ENCODE measurements around the gene DNAJB6. TPM values are rescaled to one million over a fixed set of nuclear protein-coding genes. Genes with fewer than 3 reads are reported as not detected.
A peak's percentile ranks its signal among the peaks of the same experiment; 100 is the strongest.

Gene DNAJB6
- total RNA-seq, 5 donors from 2014 or later (not counting 1 experiment from before 2014, with no cell fraction given) = 80.7 to 195 (median 89.1) TPM

- ChIA-PET POLR2A (interaction anchor here in 1 of 2 donors (0.6 kb wide), 1 partner anchor 746 kb away, joined by 5 read pairs; no protein-coding TSS in a partner anchor), CTCF (no interaction called here)
- peaks cover 18% of the 10 kb centered on the region for H3K36me3 Mint-ChIP-seq
- H3K4me1 ChIP-seq (ENCODE audit: control insufficient read depth in 1 of 2, extremely low read depth in 1 of 2, insufficient read depth in 2 of 2, low read length in 2 of 2) = peaks cover 0 to 16% of the 10 kb centered on the region in 2 experiments
- DNase-seq = no peak
- H3K27ac Mint-ChIP-seq = peak overlapping the region in 1 of 2 donors; percentile 11
- WGBS (ENCODE audit: insufficient coverage) = 91% methylated on average over 37 of the region's 38 CpGs
- no peaks in the 10 kb centered on the region for H3K27me3 Mint-ChIP-seq
- ATAC-seq (replicated peaks in 1 of 4) = no peak
- H3K4me3 Mint-ChIP-seq = no peak overlapping the region
- no peaks in the 10 kb centered on the region for H3K27me3 ChIP-seq (replicated peaks in 1 of 2; ENCODE audit: control insufficient read depth in 2 of 2, extremely low read depth in 1 of 2, insufficient read depth in 2 of 2, low read length in 1 of 2)
- H3K27ac ChIP-seq (ENCODE audit: low read length) = no peak overlapping the region
- H3K4me1 Mint-ChIP-seq = peaks cover 25 to 37% (median 29%) of the 10 kb centered on the region in 3 donors
- H3K36me3 ChIP-seq (ENCODE audit: control insufficient read depth in 2 of 2, extremely low read depth in 1 of 2, insufficient read depth in 1 of 2, low read length in 1 of 2) = peaks cover 17 to 21% of the 10 kb centered on the region in 2 donors
- H3K9me3 Mint-ChIP-seq = no peaks in the 10 kb centered on the region
- no peaks in the 10 kb centered on the region for H3K9me3 ChIP-seq
- no peak overlapping the region for H3K4me3 ChIP-seq (ENCODE audit: control insufficient read depth in 1 of 2, extremely low read depth in 1 of 2, low read length in 1 of 2)
Observed at GRCh38 chr7:157400171-157400860, 63.5 kb downstream of the DNAJB6 start.

DNA sequence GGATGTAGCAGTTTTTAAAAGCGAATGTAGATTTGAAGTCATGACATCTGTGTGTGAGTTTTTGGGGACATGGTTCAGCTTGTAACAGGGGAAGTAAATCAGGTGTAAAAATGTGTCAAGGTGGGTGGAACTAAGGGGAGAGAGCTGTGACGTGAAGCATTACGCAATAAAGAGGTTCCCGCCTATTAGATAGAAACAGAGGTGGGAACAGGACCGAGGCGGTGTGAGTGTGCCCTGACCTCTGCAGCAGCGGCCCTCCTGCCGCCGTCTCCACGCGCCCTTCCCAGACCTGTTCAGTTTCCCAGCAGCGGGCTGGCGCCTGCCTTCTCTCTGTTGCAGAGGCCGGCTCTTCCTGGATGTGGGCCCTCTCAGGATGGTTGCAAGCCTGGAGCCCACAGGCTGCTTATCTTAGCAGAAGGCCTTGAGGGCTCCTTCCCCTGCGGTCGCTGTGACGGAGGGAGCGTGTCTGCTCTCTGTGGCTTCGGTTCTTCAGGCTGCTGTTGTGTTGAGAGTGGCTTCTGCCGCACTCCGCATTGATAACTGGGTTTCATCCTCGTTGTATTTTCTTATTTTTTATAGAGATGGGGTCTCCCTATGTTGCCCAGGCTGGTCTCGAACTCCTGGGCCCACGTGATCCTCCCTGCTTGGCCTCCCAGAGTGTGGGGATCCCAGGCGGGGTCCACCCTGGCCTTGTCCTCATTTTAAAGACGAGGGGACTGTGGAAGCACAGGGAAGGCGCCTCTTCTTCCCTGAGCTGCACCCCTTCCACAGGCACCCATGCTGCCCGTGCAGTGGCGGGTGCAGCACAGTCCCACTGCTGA, 65.0 kb downstream of the DNAJB6 start:
- 92% methylated on average over 20 of the region's 29 CpGs for whole genome bisulfite sequencing (ENCODE audit: insufficient coverage)
- H3K4me1 ChIP-seq (ENCODE audit: control insufficient read depth in 1 of 2, extremely low read depth in 1 of 2, insufficient read depth in 2 of 2, low read length in 2 of 2) = peaks cover 0 to 16% of the 10 kb centered on the region in 2 experiments
- peaks cover 25 to 37% (median 29%) of the 10 kb centered on the region in 3 donors for H3K4me1 Mint-ChIP-seq
- ChIA-PET POLR2A (no interaction called here), CTCF (no interaction called here)
- no peaks in the 10 kb centered on the region for H3K27me3 ChIP-seq (replicated peaks in 1 of 2; ENCODE audit: control insufficient read depth in 2 of 2, extremely low read depth in 1 of 2, insufficient read depth in 2 of 2, low read length in 1 of 2)
- ATAC-seq (replicated peaks in 1 of 4) (peak in 1 of 4 experiments; percentile 8), DNase-seq (peak in 3 of 35 experiments; percentile 6 to 31 (median 14))
- no peak overlapping the region for H3K27ac ChIP-seq (ENCODE audit: low read length)
- H3K27ac Mint-ChIP-seq = peak overlapping the region; percentile 21 to 39
- peaks cover 16 to 21% of the 10 kb centered on the region in 2 donors for H3K36me3 ChIP-seq (ENCODE audit: control insufficient read depth in 2 of 2, extremely low read depth in 1 of 2, insufficient read depth in 1 of 2, low read length in 1 of 2)
- H3K4me3 ChIP-seq (ENCODE audit: control insufficient read depth in 1 of 2, extremely low read depth in 1 of 2, low read length in 1 of 2) = no peak overlapping the region
- H3K27me3 Mint-ChIP-seq = no peaks in the 10 kb centered on the region
- H3K9me3 ChIP-seq = no peaks in the 10 kb centered on the region
- no peak overlapping the region for H3K4me3 Mint-ChIP-seq
- peaks cover 18% of the 10 kb centered on the region for H3K36me3 Mint-ChIP-seq
- H3K9me3 Mint-ChIP-seq = no peaks in the 10 kb centered on the region

DNA sequence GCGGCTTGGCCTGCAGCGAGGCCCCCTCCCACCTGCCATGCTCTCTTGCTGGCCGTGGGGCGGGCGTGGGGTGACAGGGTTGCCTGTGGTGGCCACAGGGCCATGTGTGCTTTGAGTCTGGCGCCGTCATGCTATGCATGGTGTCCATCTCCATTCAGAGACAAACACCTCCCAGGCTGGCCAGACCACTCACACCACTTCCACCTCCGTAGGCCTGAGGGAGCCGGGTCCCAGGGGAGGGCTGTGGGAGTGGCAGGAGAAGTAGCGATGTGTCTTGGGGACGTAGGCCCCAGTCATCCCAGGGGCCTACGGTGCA, 65.5 kb downstream of the DNAJB6 start:
- H3K4me1 Mint-ChIP-seq = peaks cover 25 to 37% (median 28%) of the 10 kb centered on the region in 3 donors
- H3K27me3 ChIP-seq (replicated peaks in 1 of 2; ENCODE audit: control insufficient read depth in 2 of 2, extremely low read depth in 1 of 2, insufficient read depth in 2 of 2, low read length in 1 of 2) = no peaks in the 10 kb centered on the region
- ChIA-PET POLR2A (no interaction called here), CTCF (no interaction called here)
- H3K4me3 Mint-ChIP-seq = no peak overlapping the region
- H3K9me3 Mint-ChIP-seq = no peaks in the 10 kb centered on the region
- no peak overlapping the region for H3K27ac ChIP-seq (ENCODE audit: low read length)
- H3K27me3 Mint-ChIP-seq = no peaks in the 10 kb centered on the region
- peaks cover 11 to 20% of the 10 kb centered on the region in 2 donors for H3K36me3 ChIP-seq (ENCODE audit: control insufficient read depth in 2 of 2, extremely low read depth in 1 of 2, insufficient read depth in 1 of 2, low read length in 1 of 2)
- H3K9me3 ChIP-seq = no peaks in the 10 kb centered on the region
- ATAC-seq (replicated peaks in 1 of 4) = no peak
- H3K36me3 Mint-ChIP-seq = peaks cover 18% of the 10 kb centered on the region
- no peak for DNase-seq
- H3K27ac Mint-ChIP-seq = no peak overlapping the region
- H3K4me3 ChIP-seq (ENCODE audit: control insufficient read depth in 1 of 2, extremely low read depth in 1 of 2, low read length in 1 of 2) = no peak overlapping the region
- H3K4me1 ChIP-seq (ENCODE audit: control insufficient read depth in 1 of 2, extremely low read depth in 1 of 2, insufficient read depth in 2 of 2, low read length in 2 of 2) = peaks cover 0 to 16% of the 10 kb centered on the region in 2 experiments
- WGBS (ENCODE audit: insufficient coverage) = 100% methylated on average over 4 of the region's 12 CpGs

DNA sequence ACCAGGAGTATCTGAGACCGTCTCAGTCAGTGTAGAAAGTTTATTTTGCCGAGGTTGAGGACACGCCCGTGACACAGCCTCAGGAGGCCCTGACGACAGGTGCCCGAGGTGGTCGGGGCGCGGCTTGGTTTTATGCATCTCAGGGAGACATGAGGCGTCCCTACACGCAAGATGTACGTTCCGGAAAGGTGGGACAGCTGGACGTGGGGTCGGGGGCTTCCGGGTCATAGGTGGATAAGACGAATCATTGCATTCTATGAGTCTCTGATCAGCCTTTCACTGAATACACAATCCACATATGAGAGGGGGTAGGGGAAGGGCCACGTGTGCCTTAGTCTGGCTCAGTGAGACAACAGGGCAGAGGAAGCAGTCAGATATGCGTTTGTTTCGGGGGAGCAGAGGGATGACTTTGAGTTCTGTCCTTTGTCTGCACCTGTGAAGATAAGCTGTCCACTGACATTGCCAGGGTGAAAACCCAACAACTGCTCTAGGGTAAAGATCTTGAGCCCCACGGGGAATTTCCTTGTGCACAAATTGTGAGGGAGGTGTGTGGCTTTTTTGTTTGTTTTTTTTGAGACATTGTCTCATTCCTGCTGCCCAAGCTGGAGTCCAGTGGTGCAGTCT, 66.2 kb downstream of the DNAJB6 start:
- H3K36me3 Mint-ChIP-seq = peaks cover 14% of the 10 kb centered on the region
- no peak for ATAC-seq (replicated peaks in 1 of 4)
- ChIA-PET POLR2A (no interaction called here), CTCF (interaction anchor here in 1 of 2 donors (0.6 kb wide), 1 partner anchor 1480 kb away, joined by 3 read pairs; no protein-coding TSS in a partner anchor)
- no peak overlapping the region for H3K4me3 ChIP-seq (ENCODE audit: control insufficient read depth in 1 of 2, extremely low read depth in 1 of 2, low read length in 1 of 2)
- no peaks in the 10 kb centered on the region for H3K27me3 ChIP-seq (replicated peaks in 1 of 2; ENCODE audit: control insufficient read depth in 2 of 2, extremely low read depth in 1 of 2, insufficient read depth in 2 of 2, low read length in 1 of 2)
- no peak overlapping the region for H3K27ac ChIP-seq (ENCODE audit: low read length)
- H3K9me3 Mint-ChIP-seq = no peaks in the 10 kb centered on the region
- 90% methylated on average over 11 of the region's 21 CpGs for WGBS (ENCODE audit: insufficient coverage)
- peaks cover 0 to 12% of the 10 kb centered on the region in 2 experiments for H3K4me1 ChIP-seq (ENCODE audit: control insufficient read depth in 1 of 2, extremely low read depth in 1 of 2, insufficient read depth in 2 of 2, low read length in 2 of 2)
- no peak for DNase-seq
- peaks cover 10 to 20% of the 10 kb centered on the region in 2 donors for H3K36me3 ChIP-seq (ENCODE audit: control insufficient read depth in 2 of 2, extremely low read depth in 1 of 2, insufficient read depth in 1 of 2, low read length in 1 of 2)
- no peak overlapping the region for H3K4me3 Mint-ChIP-seq
- H3K4me1 Mint-ChIP-seq = peaks cover 19 to 31% (median 22%) of the 10 kb centered on the region in 3 donors
- H3K27me3 Mint-ChIP-seq = no peaks in the 10 kb centered on the region
- H3K9me3 ChIP-seq = no peaks in the 10 kb centered on the region
- peak overlapping the region in 1 of 2 donors; percentile 4 for H3K27ac Mint-ChIP-seq

DNA sequence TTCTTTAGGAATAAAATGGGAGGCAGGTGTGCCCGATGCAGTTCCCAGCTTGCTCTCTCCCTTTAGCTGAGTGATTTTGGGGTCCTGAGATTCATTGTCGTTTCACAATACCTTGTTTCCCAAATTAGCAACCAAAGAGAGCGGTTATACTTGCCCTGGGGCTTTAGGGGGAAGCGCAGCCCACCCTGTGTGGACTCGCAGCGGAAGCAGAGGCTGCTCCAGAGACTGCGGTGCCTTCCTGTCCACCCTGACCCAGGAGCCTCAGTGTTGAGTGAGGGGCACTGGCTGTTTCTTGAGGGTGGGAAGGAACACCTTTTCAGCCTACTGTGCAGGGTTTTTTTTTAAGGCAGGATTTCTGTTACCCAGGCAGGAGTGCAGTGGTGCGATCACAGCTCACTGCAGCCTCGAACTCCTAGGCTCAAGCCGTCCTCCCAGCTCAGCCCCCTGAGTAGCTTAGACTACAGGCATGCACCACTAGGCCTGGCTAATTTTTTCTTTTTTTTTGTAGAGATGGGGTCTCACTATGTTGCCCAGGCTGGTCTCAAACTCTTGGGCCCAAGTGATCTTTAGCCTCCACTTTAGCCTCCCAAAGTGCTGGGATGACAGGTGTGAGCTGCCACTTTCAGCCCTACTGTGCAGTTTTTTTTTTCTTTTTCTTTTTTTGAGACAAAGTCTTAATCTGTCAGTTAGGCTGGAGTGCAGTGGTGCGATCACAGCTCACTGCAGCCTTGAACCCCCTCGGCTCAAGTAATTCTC, 67.0 kb downstream of the DNAJB6 start:
- Mint-ChIP-seq H3K27ac (no peak overlapping the region), H3K9me3 (no peaks in the 10 kb centered on the region), H3K36me3 (peaks cover 18% of the 10 kb centered on the region), H3K4me1 (peaks cover 14 to 25% (median 18%) of the 10 kb centered on the region in 3 donors), H3K4me3 (no peak overlapping the region), H3K27me3 (no peaks in the 10 kb centered on the region)
- DNase-seq = no peak
- Histone ChIP-seq H3K27ac (ENCODE audit: low read length) (no peak overlapping the region), H3K4me3 (ENCODE audit: control insufficient read depth in 1 of 2, extremely low read depth in 1 of 2, low read length in 1 of 2) (no peak overlapping the region), H3K36me3 (ENCODE audit: control insufficient read depth in 2 of 2, extremely low read depth in 1 of 2, insufficient read depth in 1 of 2, low read length in 1 of 2) (peaks cover 10 to 20% of the 10 kb centered on the region in 2 donors), H3K4me1 (ENCODE audit: control insufficient read depth in 1 of 2, extremely low read depth in 1 of 2, insufficient read depth in 2 of 2, low read length in 2 of 2) (peaks cover 0 to 8% of the 10 kb centered on the region in 2 experiments), H3K27me3 (replicated peaks in 1 of 2; ENCODE audit: control insufficient read depth in 2 of 2, extremely low read depth in 1 of 2, insufficient read depth in 2 of 2, low read length in 1 of 2) (no peaks in the 10 kb centered on the region), H3K9me3 (no peaks in the 10 kb centered on the region)
- no peak for ATAC-seq (replicated peaks in 1 of 4)
- ChIA-PET POLR2A (no interaction called here), CTCF (interaction anchor here in 1 of 2 donors (0.6 kb wide), 1 partner anchor 1480 kb away, joined by 3 read pairs; no protein-coding TSS in a partner anchor)
- 88% methylated on average over 8 of the region's 12 CpGs for WGBS (ENCODE audit: insufficient coverage)

Data from T-cell (primary cell).